HepG2 (cell line): ENCODE results near the gene DALRD3. TPM values are rescaled to one million over a fixed set of nuclear protein-coding genes. Genes with fewer than 3 reads are reported as not detected.
A peak's percentile ranks its signal among the peaks of the same experiment; 100 is the strongest.

ENCODE experiments used
- E2F1 ChIP-seq: sonication (generic); formaldehyde crosslinking; IDR thresholded peaks from 2 replicates; pipeline ENCODE4 v1.5.0; 2020; ENCODE audit warnings: missing genetic modification reagents
- FOSL2 ChIP-seq: sonication (generic); formaldehyde crosslinking; IDR thresholded peaks from 2 replicates; pipeline ENCODE4 v1.4.0; 2020; ENCODE audit warnings: missing genetic modification reagents
- FOXA3 ChIP-seq: IDR thresholded peaks from 2 replicates; pipeline ENCODE4 v1.6.1; 2016; ENCODE audit warnings: missing genetic modification reagents, missing compliant biosample characterization
- FOXO4 ChIP-seq: sonication (generic); formaldehyde crosslinking; conservative IDR thresholded peaks from 2 replicates; pipeline ENCODE4 v1.8.1; 2023; ENCODE audit warnings: missing genetic modification reagents
- GRHL1 ChIP-seq: sonication (generic); formaldehyde crosslinking; conservative IDR thresholded peaks from 2 replicates; pipeline ENCODE4 v1.8.0; 2022; ENCODE audit warnings: missing genetic modification reagents
- NFKBIZ ChIP-seq: IDR thresholded peaks from 2 replicates; pipeline ENCODE4 v1.6.1; 2018; ENCODE audit warnings: missing genetic modification reagents, missing compliant biosample characterization
- TBX2 ChIP-seq: sonication (generic); formaldehyde crosslinking; IDR thresholded peaks from 2 replicates; pipeline ENCODE4 v1.5.0; 2020; ENCODE audit warnings: missing genetic modification reagents, mild to moderate bottlenecking, borderline replicate concordance
- ZBTB38 ChIP-seq: sonication (generic); formaldehyde crosslinking; IDR thresholded peaks from 2 replicates; pipeline ENCODE4 v1.5.1; 2020; ENCODE audit warnings: mild to moderate bottlenecking, missing genetic modification reagents
- ZBTB8A ChIP-seq: sonication (generic); formaldehyde crosslinking; IDR thresholded peaks from 2 replicates; pipeline ENCODE4 v1.4.0; 2020; ENCODE audit warnings: mild to moderate bottlenecking, low read depth, missing genetic modification reagents, borderline replicate concordance
- ZNF10 ChIP-seq: sonication (generic); formaldehyde crosslinking; IDR thresholded peaks from 2 replicates; pipeline ENCODE4 v1.4.0; 2020; ENCODE audit warnings: mild to moderate bottlenecking, low read depth, missing genetic modification reagents, borderline replicate concordance
- ZNF207 ChIP-seq: fragments of 450-650 bp; IDR thresholded peaks from 2 replicates; pipeline ENCODE4 v1.6.1; 2016; ENCODE audit warnings: antibody characterized with exemption, borderline replicate concordance
- ZNF451 ChIP-seq: sonication (generic); formaldehyde crosslinking; IDR thresholded peaks from 2 replicates; pipeline ENCODE4 v1.5.0; 2020; ENCODE audit warnings: mild to moderate bottlenecking, missing genetic modification reagents
- ZNF484 ChIP-seq: sonication (generic); formaldehyde crosslinking; IDR thresholded peaks from 2 replicates; pipeline ENCODE4 v1.5.1; 2020; ENCODE audit warnings: mild to moderate bottlenecking, low read depth, missing genetic modification reagents, borderline replicate concordance
- ZNF777 ChIP-seq: sonication (generic); formaldehyde crosslinking; IDR thresholded peaks from 2 replicates; pipeline ENCODE4 v1.4.0; 2020; ENCODE audit warnings: missing genetic modification reagents
- ZNF782 ChIP-seq: sonication (generic); formaldehyde crosslinking; IDR thresholded peaks from 2 replicates; pipeline ENCODE4 v1.4.0; 2020; ENCODE audit warnings: missing genetic modification reagents, mild to moderate bottlenecking, borderline replicate concordance
- ZSCAN31 ChIP-seq: sonication (generic); formaldehyde crosslinking; IDR thresholded peaks from 2 replicates; pipeline ENCODE4 v1.5.0; 2020; ENCODE audit warnings: low read depth, mild to moderate bottlenecking, missing genetic modification reagents
- polyA plus RNA-seq, 8 experiments: library from polyadenylated mRNA; depleted of rRNA in 3 of 8; stranded (reverse) in 7 of 8; unstranded in 1 of 8; fragments of >200 nt; fragmentation: Illumina TruSeq in 4 of 8; extraction: Trizol in 4 of 8; gene quantifications; 2 replicates each; pipeline versions ENCODE4 v1.2.1 to v1.2.3, GENCODE V29; 2011 to 2016; ENCODE audit warnings: low read depth in 4 of 8, missing spikeins in 1 of 8, mixed read lengths in 1 of 8; ENCODE audit not compliant: insufficient read depth in 1 of 8
- total RNA-seq, 5 experiments: library from RNA; depleted of rRNA; stranded (reverse); fragments of >200 nt; fragmentation: Illumina TruSeq; extraction: Trizol; gene quantifications; 2 replicates each; pipeline ENCODE4 v1.2.3, GENCODE V29; 2016; ENCODE audit warnings: low read depth in 1 of 5
- TF ChIP-seq, protein P1 (sequence below): sonication (generic); formaldehyde crosslinking; IDR thresholded peaks from 2 replicates; pipeline ENCODE4 v1.8.0; 2022; ENCODE audit warnings: missing genetic modification reagents, mild to moderate bottlenecking, borderline replicate concordance

Gene DALRD3
- total and polyA plus RNA-seq, 2 of the 13 experiments (the other 11 are each of a cell fraction or from before 2014, with no cell fraction given), result 19.9 to 36.5 TPM

GRCh38 chr3:49028673-49029562 lies 10.5 kb upstream of the DALRD3 start, which contains the start of gene IMPDH2 (continued):
- TF ChIP-seq ZNF207 (no peak), ZNF484 (no peak; the same call in 1 of the 2 replicates), ZBTB38 (CRISPR knock-in tag) (peak; percentile 88; the same call in 1 of the 2 replicates), ZNF777 (CRISPR knock-in tag) (peak; percentile 81), ZNF782 (CRISPR knock-in tag) (peak; percentile 85), FOSL2 (CRISPR knock-in tag) (peak; percentile 73), NFKBIZ (CRISPR knock-in tag) (peak; percentile 85), ZSCAN31 (0 out of 2 replicates have a peak, but pooled peaks have one; percentile 66), TBX2 (CRISPR knock-in tag) (peak; percentile 85), GRHL1 (no peak), FOXO4 (CRISPR knock-in tag) (0 out of 2 replicates have a peak, but pooled peaks have one; percentile 47), ZNF451 (CRISPR knock-in tag) (no peak), ZNF10 (no peak), ZBTB8A (CRISPR knock-in tag) (peak; percentile 75; the same call in 1 of the 2 replicates), FOXA3 (CRISPR knock-in tag) (peak; percentile 80), E2F1 (peak; percentile 92)
- TF ChIP-seq, protein P1, sequence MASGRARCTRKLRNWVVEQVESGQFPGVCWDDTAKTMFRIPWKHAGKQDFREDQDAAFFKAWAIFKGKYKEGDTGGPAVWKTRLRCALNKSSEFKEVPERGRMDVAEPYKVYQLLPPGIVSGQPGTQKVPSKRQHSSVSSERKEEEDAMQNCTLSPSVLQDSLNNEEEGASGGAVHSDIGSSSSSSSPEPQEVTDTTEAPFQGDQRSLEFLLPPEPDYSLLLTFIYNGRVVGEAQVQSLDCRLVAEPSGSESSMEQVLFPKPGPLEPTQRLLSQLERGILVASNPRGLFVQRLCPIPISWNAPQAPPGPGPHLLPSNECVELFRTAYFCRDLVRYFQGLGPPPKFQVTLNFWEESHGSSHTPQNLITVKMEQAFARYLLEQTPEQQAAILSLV (CRISPR knock-in tag), result peak; percentile 98; the same call in 1 of the 2 replicates
